ENCODE measurements around the gene TRPC4.

- TF ChIP-seq CTCF (IDR thresholded peaks at IDR 0.05) (no peak), POLR2A (IDR thresholded peaks at IDR 0.05) (no peak), POLR2AphosphoS5 (IDR thresholded peaks at IDR 0.05) (no peak)
Observed at GRCh38 chr13:37878921-37879320, 9.3 kb upstream of the TRPC4 start.
